ENCODE results near the gene USH1G. TPM values are rescaled to one million over a fixed set of nuclear protein-coding genes. Genes with fewer than 3 reads are reported as not detected.

Gene USH1G
- total and polyA plus RNA-seq, 7 donors = not detected

DNA sequence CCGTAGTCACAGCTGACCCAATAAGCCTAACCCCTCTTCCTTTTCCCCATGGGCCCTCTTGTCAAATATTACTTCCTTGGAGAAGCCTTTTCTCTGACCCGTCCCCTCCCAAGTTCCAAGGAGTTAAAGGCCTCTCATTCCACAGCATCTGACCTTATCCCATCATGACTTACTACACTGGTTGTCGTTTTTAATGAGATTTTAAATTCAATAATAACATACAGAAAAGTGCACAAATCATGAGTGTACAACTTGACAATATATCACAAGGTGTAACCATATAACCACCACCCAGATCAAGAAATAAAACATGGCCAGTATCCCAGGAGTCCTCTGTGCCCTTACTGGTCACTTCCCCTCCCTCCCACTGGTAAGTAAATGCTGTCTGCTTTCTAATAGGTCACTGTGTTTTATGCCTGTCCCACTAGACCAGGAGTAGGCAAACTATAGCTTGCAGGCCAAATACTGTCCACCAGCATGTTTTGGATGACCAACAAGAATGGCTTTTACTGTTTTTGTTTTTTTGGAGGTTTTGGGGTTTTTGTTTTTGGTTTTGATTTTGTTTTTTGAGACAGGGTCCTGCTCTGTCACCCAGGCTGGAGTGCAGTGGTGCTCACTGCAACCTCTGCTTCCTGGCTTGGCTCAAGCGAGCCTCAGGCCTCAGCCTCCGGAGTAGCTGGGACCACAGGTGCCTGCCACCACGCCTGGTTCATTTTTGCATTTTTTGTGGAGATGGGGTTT is 49.0 kb downstream of the USH1G start:
- WGBS, 3 donors = 60 to 65% (median 62%) methylated on average over 6 of the region's 6 CpGs
- Histone ChIP-seq H3K9me3 (no peaks in the 10 kb centered on the region), H3K4me1 (peaks cover 7% of the 10 kb centered on the region), H3K27ac (peak overlapping the region; percentile 94), H3K27me3 (ENCODE audit: insufficient read depth in 3 of 3, low read length in 2 of 3) (peaks cover 0 to 2% (median 0%) of the 10 kb centered on the region in 3 donors), H3K36me3 (ENCODE audit: insufficient read depth in 1 of 2, low read depth in 1 of 2) (no peaks in the 10 kb centered on the region), H3K4me3 (peak overlapping the region; percentile 83)
- no peak for ATAC-seq
- intact Hi-C loops (cut with DNase I) = no loop called here
- DNase-seq = no peak
- TF ChIP-seq, protein P1, sequence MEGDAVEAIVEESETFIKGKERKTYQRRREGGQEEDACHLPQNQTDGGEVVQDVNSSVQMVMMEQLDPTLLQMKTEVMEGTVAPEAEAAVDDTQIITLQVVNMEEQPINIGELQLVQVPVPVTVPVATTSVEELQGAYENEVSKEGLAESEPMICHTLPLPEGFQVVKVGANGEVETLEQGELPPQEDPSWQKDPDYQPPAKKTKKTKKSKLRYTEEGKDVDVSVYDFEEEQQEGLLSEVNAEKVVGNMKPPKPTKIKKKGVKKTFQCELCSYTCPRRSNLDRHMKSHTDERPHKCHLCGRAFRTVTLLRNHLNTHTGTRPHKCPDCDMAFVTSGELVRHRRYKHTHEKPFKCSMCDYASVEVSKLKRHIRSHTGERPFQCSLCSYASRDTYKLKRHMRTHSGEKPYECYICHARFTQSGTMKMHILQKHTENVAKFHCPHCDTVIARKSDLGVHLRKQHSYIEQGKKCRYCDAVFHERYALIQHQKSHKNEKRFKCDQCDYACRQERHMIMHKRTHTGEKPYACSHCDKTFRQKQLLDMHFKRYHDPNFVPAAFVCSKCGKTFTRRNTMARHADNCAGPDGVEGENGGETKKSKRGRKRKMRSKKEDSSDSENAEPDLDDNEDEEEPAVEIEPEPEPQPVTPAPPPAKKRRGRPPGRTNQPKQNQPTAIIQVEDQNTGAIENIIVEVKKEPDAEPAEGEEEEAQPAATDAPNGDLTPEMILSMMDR (IDR thresholded peaks at IDR 0.05) = no peak

DNA sequence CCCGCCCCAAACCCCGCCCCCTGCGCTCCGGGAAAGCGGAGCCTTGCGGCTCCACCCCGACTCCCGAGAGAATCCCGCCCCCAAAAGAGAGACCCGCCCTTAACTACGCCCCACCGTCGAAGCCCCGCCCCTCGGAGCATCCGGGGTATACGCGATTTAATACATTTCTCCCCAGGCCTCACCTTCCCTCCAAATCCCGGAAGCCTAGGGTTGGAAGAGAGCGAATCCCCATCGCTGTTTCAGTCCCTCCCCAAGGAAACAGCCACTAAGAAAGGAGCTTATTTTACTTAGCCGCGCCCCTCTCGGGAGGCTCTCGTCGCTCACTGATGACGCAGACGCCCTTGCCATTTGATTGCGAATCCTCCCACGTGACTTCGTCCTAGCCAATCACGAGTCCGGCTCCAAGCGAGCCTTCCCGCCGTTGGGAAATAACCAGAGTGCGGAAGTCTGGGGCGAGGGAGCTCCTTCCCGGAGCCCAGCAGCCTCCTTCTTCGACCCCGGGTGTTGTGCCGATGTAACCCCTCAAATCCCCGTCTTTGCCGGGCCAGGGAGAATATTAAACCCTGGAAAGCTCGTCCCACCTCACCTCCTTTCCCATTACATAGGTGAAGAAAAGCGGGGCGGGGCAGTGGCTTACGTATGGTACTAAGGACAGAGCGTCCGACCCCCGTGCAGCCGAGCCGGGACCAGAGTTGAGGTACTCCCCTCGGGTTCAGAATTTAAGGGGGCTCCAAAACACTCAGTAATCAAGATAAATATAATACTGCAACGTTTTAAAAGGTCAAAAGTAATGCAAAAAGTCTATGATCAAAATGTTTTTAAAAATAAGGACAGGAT is 49.8 kb downstream of the USH1G start:
- ATAC-seq = peak; percentile 94 to 96 (median 94)
- peak overlapping the region; percentile 83 for H3K4me3 ChIP-seq
- H3K27me3 ChIP-seq (ENCODE audit: insufficient read depth in 3 of 3, low read length in 2 of 3) = peaks cover 0 to 2% (median 0%) of the 10 kb centered on the region in 3 donors
- 0 to 1% (median 0%) methylated on average over 49 to 55 of the region's 55 CpGs for WGBS, 3 donors
- no peaks in the 10 kb centered on the region for H3K36me3 ChIP-seq (ENCODE audit: insufficient read depth in 1 of 2, low read depth in 1 of 2)
- peak overlapping the region; percentile 94 for H3K27ac ChIP-seq
- TF ChIP-seq, protein P1 (IDR thresholded peaks at IDR 0.05) = no peak
- peak; percentile 99 to 100 for DNase-seq
- intact Hi-C loops (cut with DNase I) = no loop called here
- peaks cover 7% of the 10 kb centered on the region for H3K4me1 ChIP-seq
- H3K9me3 ChIP-seq = no peaks in the 10 kb centered on the region

GRCh38 chr17:74872313-74873036 is 50.6 kb downstream of the USH1G start, which contains the start of gene FDXR:
Gene FDXR, minus strand, starts transcription at chr17:74872994. Its CDS starts 50 bp downstream, at chr17:74872944.
- 6 to 9% (median 6%) methylated on average over 38 of the region's 38 CpGs for WGBS, 3 donors
- Histone ChIP-seq H3K9me3 (no peaks in the 10 kb centered on the region), H3K4me1 (peaks cover 7% of the 10 kb centered on the region), H3K27me3 (ENCODE audit: insufficient read depth in 3 of 3, low read length in 2 of 3) (no peaks in the 10 kb centered on the region), H3K4me3 (peak within 1 kb of the TSS; percentile 83), H3K27ac (peak within 1 kb of the TSS; percentile 94), H3K36me3 (ENCODE audit: insufficient read depth in 1 of 2, low read depth in 1 of 2) (no peaks in the 10 kb centered on the region)
- DNase-seq = no peak
- peak in 1 of 4 donors; percentile 8 for ATAC-seq
- intact Hi-C loops (cut with DNase I) = no loop called here
- TF ChIP-seq, protein P1 (IDR thresholded peaks at IDR 0.05) = no peak

DNA sequence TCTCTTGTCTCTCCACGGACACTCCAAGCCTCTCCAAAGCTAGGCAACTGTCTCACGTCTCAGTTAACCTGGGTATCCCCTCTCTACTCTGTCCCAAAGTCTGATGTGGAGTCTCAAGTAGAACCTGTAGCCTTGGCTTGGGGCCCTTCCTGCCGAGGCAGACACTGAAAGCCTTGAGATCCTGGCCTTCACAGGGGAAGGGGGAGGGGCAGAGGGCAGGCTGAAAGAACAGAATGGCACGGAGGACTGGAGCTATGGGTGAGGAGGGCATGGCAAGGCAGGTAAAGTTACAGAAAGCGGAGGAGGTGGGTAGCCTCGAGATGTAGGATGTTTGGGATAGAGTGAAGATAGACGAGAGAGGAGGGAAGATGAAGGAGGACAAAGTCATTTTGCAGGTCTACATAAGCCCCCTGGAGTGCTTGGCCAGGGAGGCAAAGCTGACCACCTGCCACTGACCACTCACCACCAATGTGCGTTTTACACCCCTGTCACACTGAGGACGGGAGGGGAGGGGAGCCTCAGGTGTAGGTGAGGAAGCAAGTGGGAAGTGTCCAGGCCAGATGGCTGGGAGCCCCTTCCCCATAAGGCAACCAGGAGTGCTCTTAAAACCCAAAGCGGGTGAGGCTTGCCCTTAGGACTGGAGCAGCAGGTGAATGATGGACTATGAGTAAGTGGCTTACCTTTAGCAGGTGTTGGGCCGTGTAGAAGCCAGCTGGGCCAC is 51.5 kb downstream of the USH1G start:
- Histone ChIP-seq H3K4me3 (peak overlapping the region; percentile 83), H3K27me3 (ENCODE audit: insufficient read depth in 3 of 3, low read length in 2 of 3) (no peaks in the 10 kb centered on the region), H3K9me3 (no peaks in the 10 kb centered on the region), H3K4me1 (peaks cover 7% of the 10 kb centered on the region), H3K27ac (no peak overlapping the region), H3K36me3 (ENCODE audit: insufficient read depth in 1 of 2, low read depth in 1 of 2) (no peaks in the 10 kb centered on the region)
- TF ChIP-seq, protein P1 (IDR thresholded peaks at IDR 0.05) = no peak
- WGBS, 3 donors = 79 to 84% (median 82%) methylated on average over 11 of the region's 11 CpGs
- DNase-seq (no peak), ATAC-seq (no peak)
- intact Hi-C loops (cut with DNase I) = no loop called here

Measured in psoas muscle (tissue), 8 donors.